ENCODE data around the gene PTPRCAP. TPM values are rescaled to one million over a fixed set of nuclear protein-coding genes. Genes with fewer than 3 reads are reported as not detected.
A peak's percentile ranks its signal among the peaks of the same experiment; 100 is the strongest.

The PTPRCAP gene
- total and polyA plus RNA-seq, 10 of the 15 experiments (the other 5 are each of a cell fraction or from before 2014, with no cell fraction given) = 4.7 to 266 (median 125) TPM

GRCh38 chr11:67436459-67437081 is 912 bp downstream of the PTPRCAP start (continued):
- no peak for TF ChIP-seq CTCF (IDR thresholded peaks at IDR 0.05 in 2 of 3, conservative IDR thresholded peaks at IDR 0.05 in 1 of 3; ENCODE audit: control insufficient read depth in 2 of 3, extremely low read depth in 1 of 3, insufficient read depth in 1 of 3, low read depth in 3 of 3, low read length in 3 of 3)
- TF ChIP-seq NRF1 (conservative IDR thresholded peaks at IDR 0.05; ENCODE audit: low read depth, low read length) = no peak
- no peak for TF ChIP-seq CBX3 (IDR thresholded peaks at IDR 0.05; ENCODE audit: borderline replicate concordance, low read depth)
- no peak for TF ChIP-seq CEBPB (IDR thresholded peaks at IDR 0.05; ENCODE audit: borderline replicate concordance in 1 of 2, low read depth in 2 of 2, low read length in 2 of 2)
- TF ChIP-seq MTA3 (IDR thresholded peaks at IDR 0.05; ENCODE audit: borderline replicate concordance, low read length) = no peak
- TF ChIP-seq ATF2 (IDR thresholded peaks at IDR 0.05; ENCODE audit: low read length) = no peak
- no peak for TF ChIP-seq KAT2A (conservative IDR thresholded peaks at IDR 0.05; ENCODE audit: control insufficient read depth, low read depth, low read length)
- no peak; the same call in 1 of the 2 replicates for TF ChIP-seq POLR2AphosphoS2 (IDR thresholded peaks at IDR 0.05; ENCODE audit: low read depth, low read length)
- no peak for TF ChIP-seq SUPT20H (IDR thresholded peaks at IDR 0.05; ENCODE audit: borderline replicate concordance, control insufficient read depth, low read depth, low read length)
- no peak for TF ChIP-seq E2F8 (IDR thresholded peaks at IDR 0.05; ENCODE audit: low read depth, partially characterized antibody)
- no peak for TF ChIP-seq ZZZ3 (IDR thresholded peaks at IDR 0.05; ENCODE audit: control insufficient read depth, insufficient read length, low read depth)
- no peak for TF ChIP-seq YBX1 (IDR thresholded peaks at IDR 0.05)
- TF ChIP-seq ZBTB11 (CRISPR knock-in tag; IDR thresholded peaks at IDR 0.05) = no peak
- peak; percentile 85 for TF ChIP-seq NR2F1 (conservative IDR thresholded peaks at IDR 0.05)
- peak; percentile 92 for TF ChIP-seq CHD2 (IDR thresholded peaks at IDR 0.05; ENCODE audit: borderline replicate concordance, low read depth, low read length)
- TF ChIP-seq POLR2A (IDR thresholded peaks at IDR 0.05; ENCODE audit: low read depth, low read length) = peak; percentile 38
- peak; percentile 81; the same call in 1 of the 2 replicates for TF ChIP-seq TARDBP (IDR thresholded peaks at IDR 0.05; ENCODE audit: borderline replicate concordance)
- peak; percentile 55; the same call in 1 of the 2 replicates for TF ChIP-seq STAT3 (IDR thresholded peaks at IDR 0.05; ENCODE audit: low read depth, low read length)
- no peak for TF ChIP-seq RAD21 (IDR thresholded peaks at IDR 0.05; ENCODE audit: insufficient read depth, low read depth, low read length)
- no peak for TF ChIP-seq MXI1 (IDR thresholded peaks at IDR 0.05; ENCODE audit: low read depth, low read length)
- TF ChIP-seq NFYB (IDR thresholded peaks at IDR 0.05; ENCODE audit: insufficient read depth, low read depth, low read length) = no peak

All from GM12878 (cell line).